ENCODE data around the gene ARHGEF35. TPM values are rescaled to one million over a fixed set of nuclear protein-coding genes. Genes with fewer than 3 reads are reported as not detected.
"Not testable (repeated sequence)": the region's sequence is repeated elsewhere in the genome, so short reads cannot be mapped to it uniquely, and the experiment has no call there.

The ARHGEF35 gene
- total RNA-seq, 1 donor from 2014 or later: 0.75 TPM

DNA sequence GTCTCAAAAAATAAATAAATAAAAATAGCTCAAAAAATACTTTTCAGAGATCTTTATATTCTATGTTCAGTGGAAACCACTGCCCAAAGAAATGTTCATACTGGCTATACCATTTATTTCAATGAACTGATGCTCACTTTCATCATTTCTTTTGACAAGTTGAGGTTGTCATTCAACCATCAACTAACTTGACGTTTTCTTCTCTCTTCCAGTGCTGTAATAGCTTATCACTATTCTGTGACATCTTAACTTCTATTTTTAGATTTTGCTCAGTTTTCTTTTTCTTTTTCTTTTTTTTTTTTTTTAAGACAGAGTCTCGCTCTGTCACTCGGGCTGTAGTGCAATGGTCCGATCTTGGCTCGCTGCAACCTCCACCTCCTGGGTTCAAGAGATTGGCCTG is 21.0 kb downstream of the ARHGEF35 start:
- Histone ChIP-seq H3K9me3 (no peaks in the 10 kb centered on the region), H3K27me3 (no peaks in the 10 kb centered on the region), H3K4me3 (no peak overlapping the region), H3K27ac (no peak overlapping the region), H3K36me3 (no peaks in the 10 kb centered on the region), H3K4me1 (no peaks in the 10 kb centered on the region)
- DNase-seq (ENCODE audit: low spot score in 2 of 2): no peak
- intact Hi-C loops (cut with DNase I): loop anchor here (5.0 kb wide), 1 partner anchor 218 kb away; no protein-coding TSS in a partner anchor
- TF ChIP-seq, protein P1, sequence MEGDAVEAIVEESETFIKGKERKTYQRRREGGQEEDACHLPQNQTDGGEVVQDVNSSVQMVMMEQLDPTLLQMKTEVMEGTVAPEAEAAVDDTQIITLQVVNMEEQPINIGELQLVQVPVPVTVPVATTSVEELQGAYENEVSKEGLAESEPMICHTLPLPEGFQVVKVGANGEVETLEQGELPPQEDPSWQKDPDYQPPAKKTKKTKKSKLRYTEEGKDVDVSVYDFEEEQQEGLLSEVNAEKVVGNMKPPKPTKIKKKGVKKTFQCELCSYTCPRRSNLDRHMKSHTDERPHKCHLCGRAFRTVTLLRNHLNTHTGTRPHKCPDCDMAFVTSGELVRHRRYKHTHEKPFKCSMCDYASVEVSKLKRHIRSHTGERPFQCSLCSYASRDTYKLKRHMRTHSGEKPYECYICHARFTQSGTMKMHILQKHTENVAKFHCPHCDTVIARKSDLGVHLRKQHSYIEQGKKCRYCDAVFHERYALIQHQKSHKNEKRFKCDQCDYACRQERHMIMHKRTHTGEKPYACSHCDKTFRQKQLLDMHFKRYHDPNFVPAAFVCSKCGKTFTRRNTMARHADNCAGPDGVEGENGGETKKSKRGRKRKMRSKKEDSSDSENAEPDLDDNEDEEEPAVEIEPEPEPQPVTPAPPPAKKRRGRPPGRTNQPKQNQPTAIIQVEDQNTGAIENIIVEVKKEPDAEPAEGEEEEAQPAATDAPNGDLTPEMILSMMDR (IDR thresholded peaks at IDR 0.05): no peak

DNA sequence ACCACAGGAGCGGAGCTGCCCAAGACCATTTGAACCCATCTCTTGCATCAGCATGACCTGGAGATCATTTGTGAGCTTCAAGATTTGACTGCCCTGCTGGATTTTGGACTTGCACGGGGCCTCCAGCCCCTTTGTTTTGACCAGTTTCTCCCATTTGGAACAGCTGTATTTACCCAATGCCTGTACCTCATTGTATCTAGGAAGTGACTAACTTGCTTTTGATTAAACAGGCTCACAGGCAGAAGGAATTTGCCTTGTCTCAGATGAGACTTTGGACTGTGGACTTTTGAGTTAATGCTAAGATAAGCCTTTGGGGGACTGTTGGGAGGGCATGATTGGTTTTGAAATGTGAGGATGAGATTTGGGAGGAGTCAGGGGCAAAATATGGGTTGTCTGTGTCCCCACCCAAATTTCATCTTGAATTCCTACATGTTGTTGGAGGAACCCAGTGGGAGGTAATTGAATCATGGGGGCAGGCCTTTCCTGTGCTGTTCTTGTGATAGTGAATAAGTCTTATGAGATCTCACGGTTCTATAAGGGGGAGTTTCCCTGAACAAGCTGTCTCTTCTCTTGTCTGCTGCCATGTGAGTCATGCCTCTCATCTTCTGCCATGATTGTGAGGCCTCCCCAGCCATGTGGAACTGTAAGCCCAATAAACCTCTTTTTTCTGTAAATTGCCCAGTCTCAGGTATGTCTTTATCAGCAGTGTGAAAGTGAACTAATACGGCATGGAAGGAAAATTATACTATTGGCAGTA is 23.9 kb downstream of the ARHGEF35 start:
- H3K4me3 ChIP-seq; H3K36me3 ChIP-seq; H3K27ac ChIP-seq; H3K4me1 ChIP-seq; intact Hi-C loops (cut with DNase I); DNase-seq (ENCODE audit: low spot score in 2 of 2); H3K27me3 ChIP-seq; H3K9me3 ChIP-seq: not testable (repeated sequence)

DNA sequence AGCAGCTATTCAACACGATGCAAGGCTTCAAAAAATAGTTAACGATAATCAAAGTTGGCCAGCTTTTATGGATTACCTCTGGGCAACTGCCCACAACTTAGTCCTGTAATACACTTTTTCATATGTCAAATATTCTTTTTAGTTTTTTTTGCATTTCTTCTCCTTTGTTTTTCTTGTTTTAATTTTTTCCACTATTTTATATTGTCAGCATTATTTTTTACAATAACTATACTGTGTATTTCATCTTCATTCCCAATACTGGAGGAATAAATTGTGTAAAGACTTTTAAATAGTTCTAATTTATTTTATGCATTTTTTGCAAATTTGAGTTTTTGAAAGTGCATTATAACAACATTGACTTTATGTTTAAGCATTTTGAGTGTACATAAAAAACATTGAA is 30.8 kb downstream of the ARHGEF35 start:
- H3K4me3 ChIP-seq: no peak overlapping the region
- no peaks in the 10 kb centered on the region for H3K9me3 ChIP-seq
- no peak overlapping the region for H3K27ac ChIP-seq
- no peaks in the 10 kb centered on the region for H3K27me3 ChIP-seq
- TF ChIP-seq, protein P1 (IDR thresholded peaks at IDR 0.05): no peak
- DNase-seq (ENCODE audit: low spot score in 2 of 2): no peak
- intact Hi-C loops (cut with DNase I): no loop called here
- H3K4me1 ChIP-seq: no peaks in the 10 kb centered on the region
- no peaks in the 10 kb centered on the region for H3K36me3 ChIP-seq

DNA sequence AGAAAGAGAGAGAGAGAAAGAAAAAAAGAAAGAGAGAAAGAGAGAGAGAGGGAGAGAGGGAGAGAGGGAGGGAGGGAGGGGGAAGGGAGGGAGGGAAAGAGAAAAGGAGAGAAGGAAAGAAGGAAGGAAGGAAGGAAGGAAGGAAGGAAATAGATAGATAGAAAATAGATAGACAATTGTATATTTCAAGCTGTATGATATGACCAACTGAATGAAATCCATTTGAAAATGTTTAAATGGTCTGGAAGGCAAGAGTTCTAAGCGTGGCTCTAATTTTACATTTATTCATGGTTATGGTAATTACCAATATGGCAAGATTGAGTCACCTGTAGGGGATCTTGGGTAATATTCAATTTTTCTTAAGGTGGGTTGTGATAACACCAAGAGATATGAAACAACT is 36.8 kb downstream of the ARHGEF35 start:
- TF ChIP-seq, protein P1 (IDR thresholded peaks at IDR 0.05): no peak
- Histone ChIP-seq H3K4me3 (no peak overlapping the region), H3K27ac (no peak overlapping the region), H3K9me3 (no peaks in the 10 kb centered on the region), H3K36me3 (no peaks in the 10 kb centered on the region), H3K27me3 (no peaks in the 10 kb centered on the region), H3K4me1 (no peaks in the 10 kb centered on the region)
- DNase-seq (ENCODE audit: low spot score in 2 of 2): no peak
- intact Hi-C loops (cut with DNase I): no loop called here

DNA sequence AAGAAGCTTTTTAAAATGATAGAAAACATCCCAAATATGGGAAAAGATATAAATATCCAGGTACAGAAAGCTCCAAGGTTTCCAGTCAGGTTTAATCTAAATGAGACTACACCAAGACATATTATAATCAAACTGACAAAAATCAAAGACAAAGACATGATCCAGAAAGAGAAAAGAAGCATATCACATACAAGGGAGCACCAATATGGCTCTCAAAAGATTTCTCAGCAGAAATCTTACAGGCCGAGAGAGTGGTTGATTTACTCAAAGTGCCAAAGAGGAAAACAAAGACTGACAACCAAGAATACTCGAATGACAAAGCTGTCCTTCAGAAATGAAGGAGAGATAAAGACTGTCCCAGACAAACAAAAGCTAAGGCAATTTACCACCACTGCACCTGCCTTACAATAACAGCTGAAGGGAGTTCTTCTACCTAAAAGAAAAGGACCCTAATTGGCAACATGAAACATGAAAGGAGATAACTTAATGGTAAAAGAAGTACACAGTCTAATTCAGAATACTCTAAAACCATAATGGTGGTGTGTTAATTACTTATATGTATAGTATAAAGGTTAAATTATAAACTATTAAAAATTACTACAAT is 47.3 kb downstream of the ARHGEF35 start:
- DNase-seq (ENCODE audit: low spot score in 2 of 2): no peak
- no peak overlapping the region for H3K4me3 ChIP-seq
- no peak overlapping the region for H3K27ac ChIP-seq
- TF ChIP-seq, protein P1 (IDR thresholded peaks at IDR 0.05): no peak
- H3K36me3 ChIP-seq: no peaks in the 10 kb centered on the region
- peaks cover 6 to 21% of the 10 kb centered on the region in 2 donors for H3K9me3 ChIP-seq
- H3K4me1 ChIP-seq: no peaks in the 10 kb centered on the region
- intact Hi-C loops (cut with DNase I): no loop called here
- no peaks in the 10 kb centered on the region for H3K27me3 ChIP-seq

DNA sequence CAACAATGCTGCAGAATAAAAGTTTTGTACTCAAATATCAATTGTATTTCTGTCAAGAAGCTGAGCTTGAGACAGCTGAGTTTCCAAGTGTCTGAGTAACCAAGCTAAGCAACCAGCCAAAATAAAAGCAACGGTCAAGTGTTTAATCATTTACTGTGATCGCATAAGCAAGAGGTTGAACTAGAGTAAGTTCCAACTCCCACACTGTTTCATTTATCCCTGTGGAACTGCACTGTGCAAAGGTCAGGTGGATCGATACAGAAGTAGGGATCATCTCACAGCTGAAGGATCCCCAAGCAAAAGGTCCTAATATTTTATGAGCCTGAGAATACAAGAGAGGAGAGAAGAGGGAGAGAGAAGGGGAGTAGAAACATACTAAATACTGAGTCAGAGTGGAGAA is 51.2 kb downstream of the ARHGEF35 start:
- intact Hi-C loops (cut with DNase I): no loop called here
- Histone ChIP-seq H3K36me3 (no peaks in the 10 kb centered on the region), H3K27me3 (no peaks in the 10 kb centered on the region), H3K4me3 (no peak overlapping the region), H3K27ac (no peak overlapping the region), H3K4me1 (no peaks in the 10 kb centered on the region), H3K9me3 (peaks cover 6 to 13% of the 10 kb centered on the region in 2 donors)
- no peak for DNase-seq (ENCODE audit: low spot score in 2 of 2)
- TF ChIP-seq, protein P1 (IDR thresholded peaks at IDR 0.05): no peak
